SH-SY5Y (cell line): ENCODE results near the gene AFF3.

ENCODE experiments used
- GATA2 ChIP-seq: IDR thresholded peaks from 2 replicates; pipeline ENCODE4 v1.6.1; 2011; ENCODE audit warnings: mild to moderate bottlenecking, low read depth, low read length
- GATA3 ChIP-seq: IDR thresholded peaks from 2 replicates; pipeline ENCODE4 v1.6.1; 2011; ENCODE audit warnings: low read depth, mild to moderate bottlenecking, low read length, moderate library complexity

DNA sequence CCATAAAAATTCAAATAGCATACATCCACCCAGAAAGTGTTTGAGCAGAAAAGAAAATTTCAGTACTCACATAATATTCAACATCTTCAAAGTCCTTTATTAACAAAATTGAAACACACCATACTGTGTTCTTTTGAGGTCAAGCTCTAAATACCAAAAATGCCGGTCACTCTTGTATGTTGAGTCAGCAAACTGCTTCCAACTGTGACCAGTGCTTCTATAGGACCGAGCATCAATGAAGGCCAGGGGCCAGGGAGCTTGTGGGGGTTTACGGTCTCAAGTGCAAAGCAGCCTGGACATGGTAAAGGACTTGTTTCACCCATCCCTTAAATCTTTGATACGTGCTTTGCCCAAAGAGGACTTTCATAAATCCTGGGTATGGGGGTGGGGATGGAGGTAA lies 539.9 kb downstream of the AFF3 start:
- TF ChIP-seq GATA2 (no peak), GATA3 (no peak)
